Measurements from ENCODE around the gene ANXA9. TPM values are rescaled to one million over a fixed set of nuclear protein-coding genes. Genes with fewer than 3 reads are reported as not detected.
A peak's percentile ranks its signal among the peaks of the same experiment; 100 is the strongest.

The ANXA9 gene
- total RNA-seq, 1 donor from 2014 or later: 0.16 TPM

DNA sequence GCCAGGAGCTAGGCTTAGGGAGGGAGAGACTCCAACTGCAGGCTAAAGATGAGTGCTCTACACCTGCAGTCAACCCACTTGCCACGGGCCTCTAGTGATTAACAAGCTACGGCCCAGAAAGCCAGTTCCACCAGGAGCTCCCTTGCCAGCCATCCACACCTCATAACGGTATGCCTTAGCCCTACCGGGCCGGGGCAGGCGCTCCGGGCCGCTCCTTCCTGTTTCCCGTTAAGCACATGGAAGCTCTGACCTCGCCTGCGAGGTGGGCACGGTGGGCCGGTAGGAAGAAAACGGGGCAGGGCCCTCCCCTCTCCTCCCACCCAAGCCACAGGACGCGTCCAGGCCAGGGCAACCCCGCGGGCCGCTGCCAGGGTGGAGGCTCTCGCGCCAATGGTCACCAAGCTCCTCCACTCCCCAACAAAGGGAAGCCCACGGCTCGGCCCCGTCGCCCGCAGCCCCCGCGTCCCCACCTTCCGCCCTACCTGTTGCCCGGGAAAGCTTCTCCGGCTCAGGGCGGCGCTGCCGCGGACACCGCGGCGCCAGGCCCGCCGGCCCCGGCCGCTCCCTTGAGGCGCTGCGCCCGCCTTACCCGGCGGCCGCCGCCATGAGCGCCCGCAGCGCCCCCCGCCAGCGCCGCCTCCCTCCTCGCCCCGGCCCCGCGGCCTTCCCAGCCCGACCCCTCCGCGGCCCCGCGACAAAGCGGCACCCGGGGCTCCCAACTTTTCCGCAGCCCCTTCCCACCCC is 8.1 kb upstream of the ANXA9 start:
- intact Hi-C loops (cut with DNase I): loop anchor here (2.0 to 5.0 kb wide), 2 partner anchors 47 to 97 kb away; partner anchors contain the start of genes ARNT and SETDB1
- peak; percentile 80 for DNase-seq (ENCODE audit: low spot score)

DNA sequence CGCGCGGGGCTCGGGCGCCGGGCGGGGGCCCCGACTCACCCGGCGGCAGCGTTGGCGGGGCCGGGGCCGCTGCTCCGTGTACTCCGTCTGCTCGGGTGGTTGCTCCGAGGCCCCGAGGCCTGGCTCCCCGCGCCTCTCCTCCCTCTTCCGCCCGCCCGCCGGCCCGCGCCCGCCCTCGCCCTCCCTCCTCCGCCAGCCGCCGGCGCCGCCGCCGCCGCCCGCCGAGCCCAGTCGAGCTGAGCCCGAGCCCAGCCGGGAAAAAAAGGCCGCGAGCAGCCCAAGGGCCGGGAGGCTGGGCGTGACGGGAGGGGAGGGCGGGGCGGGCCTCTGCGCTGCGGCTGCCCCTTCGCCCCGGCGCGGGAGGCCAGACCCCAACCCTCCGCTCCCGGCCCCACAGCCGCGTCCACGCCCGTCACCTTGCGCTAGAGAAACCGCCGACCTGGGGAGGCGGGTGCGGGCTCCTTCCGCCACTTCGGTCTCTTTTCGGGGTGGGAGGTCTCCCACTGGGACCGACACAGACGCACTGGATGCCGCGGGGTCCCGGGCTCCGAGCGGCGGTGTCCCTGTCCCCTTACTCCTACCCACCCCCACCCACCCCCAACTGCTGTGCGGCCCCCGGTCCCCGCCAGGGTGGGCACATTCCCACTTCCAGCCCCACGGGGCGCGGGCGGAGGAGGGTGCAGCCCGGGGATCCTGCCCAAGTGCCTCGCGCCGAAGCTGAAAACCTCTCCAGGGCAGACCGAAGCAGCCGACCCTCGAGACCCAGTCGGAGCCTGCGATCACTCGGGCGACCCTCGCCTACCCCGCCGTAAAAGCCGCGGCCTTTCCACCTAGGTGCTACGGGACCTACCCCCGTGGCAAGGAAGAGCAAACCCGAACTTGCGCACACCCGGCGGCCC is 7.3 kb upstream of the ANXA9 start, which contains the start of gene CERS2:
Gene CERS2, minus strand, starts transcription at position 256 of the 899 bp plus-strand sequence. CDS start 5,745 bp downstream, outside the sequence.
- peak; percentile 92 for DNase-seq (ENCODE audit: low spot score)
- intact Hi-C loops (cut with DNase I): loop anchor here (5.0 kb wide), 1 partner anchor 98 kb away; the partner anchor contains the start of gene ARNT

DNA sequence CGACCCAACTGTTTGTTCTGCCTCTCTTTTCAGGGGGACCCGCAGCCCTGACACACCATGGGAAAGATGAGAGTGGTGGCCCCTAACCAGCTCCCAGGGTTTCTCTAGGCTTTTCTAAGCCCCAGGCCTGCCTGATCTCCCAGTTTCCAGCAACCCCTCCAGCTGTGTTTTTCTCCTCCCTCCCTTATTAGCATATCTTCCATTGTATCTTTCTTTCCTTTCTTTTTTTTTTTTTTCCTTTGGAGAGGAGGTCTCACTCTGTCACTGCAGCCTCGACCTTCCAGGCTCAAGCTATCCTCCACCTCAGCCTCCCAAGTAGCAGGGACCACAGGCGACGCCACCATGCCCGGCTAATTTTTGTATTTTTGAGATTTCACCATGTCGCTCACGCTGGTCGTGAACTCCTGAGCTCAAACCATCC is 5.7 kb upstream of the ANXA9 start:
- DNase-seq (ENCODE audit: low spot score): no peak
- intact Hi-C loops (cut with DNase I): no loop called here

DNA sequence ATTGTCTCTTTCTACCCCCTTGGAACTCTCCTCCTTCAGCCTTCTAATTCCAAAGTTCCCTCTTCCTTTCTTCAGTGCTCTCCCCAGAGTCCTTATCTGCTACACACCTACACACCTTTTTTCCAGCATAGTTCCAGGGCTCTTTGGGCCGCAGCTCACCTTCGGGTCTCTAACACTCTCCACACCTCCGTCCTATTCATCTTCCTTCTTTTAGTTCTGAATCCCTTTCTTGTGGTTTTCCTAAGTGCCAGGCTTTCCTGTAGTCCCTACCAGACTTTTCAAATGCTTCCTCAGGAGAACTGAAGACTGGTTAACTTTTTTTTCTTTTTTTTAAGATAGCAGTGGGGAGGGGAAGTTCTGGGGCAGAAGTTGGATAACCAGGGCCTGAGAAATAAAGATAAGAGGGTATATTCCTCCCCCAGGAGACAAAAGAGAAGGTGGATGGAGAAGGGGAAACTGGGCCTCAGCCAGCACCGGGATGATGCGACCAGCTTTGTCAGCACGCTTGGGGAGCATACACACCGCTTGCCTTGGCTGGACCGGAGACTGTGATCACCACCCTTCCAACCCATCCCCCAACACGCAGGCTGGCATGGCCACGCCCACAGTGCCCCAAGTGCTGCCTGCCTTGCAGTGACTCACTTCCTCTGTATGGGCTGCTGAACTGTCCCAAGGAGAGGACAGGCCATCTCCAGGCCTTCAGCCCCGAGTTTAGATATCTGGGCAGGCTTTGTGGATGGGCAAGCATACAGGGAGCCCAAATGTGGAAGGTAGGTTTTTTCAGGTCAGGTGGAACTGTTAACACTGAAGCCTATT is 5.0 kb upstream of the ANXA9 start:
- peak; percentile 94 for DNase-seq (ENCODE audit: low spot score)
- intact Hi-C loops (cut with DNase I): no loop called here

GRCh38 chr1:150979092-150980056 is 2.7 kb upstream of the ANXA9 start:
- peak; percentile 88 for DNase-seq (ENCODE audit: low spot score)
- intact Hi-C loops (cut with DNase I): loop anchor here (2.0 kb wide), 1 partner anchor 27 kb away; the partner anchor contains the start of gene MINDY1

DNA sequence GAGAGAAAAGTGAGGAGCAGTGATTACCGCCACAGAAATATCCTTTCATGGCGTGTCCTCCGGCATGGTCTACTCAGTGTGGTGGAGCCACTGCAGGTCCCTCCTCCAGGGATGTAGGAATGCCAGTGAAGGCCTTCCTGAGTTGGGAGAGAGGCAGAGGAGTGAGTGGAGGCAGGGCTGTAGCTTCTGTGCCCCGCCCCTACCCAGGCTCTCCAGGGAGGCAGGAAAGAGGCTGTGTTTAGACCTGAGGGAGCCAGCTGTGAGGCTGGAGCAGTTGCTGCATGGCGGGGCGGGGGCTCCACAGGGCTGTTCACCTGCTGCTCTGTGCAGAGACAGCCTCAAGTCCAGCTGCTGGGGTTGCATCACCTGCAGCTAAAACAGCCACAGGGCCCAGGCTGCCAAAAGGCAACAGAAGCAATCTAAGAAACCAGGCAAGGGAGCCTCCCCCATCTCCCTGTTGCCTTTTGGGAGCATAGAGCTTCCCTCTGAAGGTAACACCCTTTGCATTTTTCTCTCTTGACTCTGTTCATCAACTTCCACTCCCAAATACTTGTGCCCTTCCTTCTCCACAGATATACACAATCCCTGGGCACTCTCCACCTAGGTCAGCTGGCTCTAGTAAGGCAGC is 801 bp upstream of the ANXA9 start:
- no peak for DNase-seq (ENCODE audit: low spot score)
- intact Hi-C loops (cut with DNase I): no loop called here

DNA sequence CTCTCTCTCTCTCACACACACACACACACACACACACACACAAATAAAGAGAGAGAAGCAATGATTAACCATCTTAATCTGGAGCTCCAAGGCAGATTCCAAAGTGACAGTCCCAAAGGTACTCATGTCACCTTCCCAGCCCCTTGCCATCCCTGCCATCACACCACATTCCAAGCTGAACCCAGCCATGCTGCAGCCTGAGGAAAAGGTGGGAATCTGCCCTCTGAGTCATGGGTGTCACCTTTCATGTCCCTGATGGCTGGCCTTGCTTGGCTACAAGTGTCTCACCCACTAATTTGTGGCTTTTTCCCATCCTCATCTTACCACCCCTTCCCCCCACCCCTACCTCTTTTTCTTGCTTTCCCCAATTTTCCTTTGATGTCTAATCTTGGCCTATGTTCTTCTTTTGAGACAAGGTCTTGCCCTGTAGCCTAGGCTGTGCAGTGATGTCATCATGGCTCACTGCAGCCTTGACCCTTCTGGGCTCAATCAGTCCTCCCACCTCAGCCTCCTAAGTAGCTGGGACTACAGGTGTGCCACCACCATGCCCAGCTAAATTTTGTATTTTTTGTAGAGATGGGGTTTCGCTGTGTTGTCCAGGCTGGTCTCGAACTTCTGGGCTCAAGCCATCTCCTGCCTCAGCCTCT is 3.2 kb downstream of the ANXA9 start:
- no peak for DNase-seq (ENCODE audit: low spot score)
- intact Hi-C loops (cut with DNase I): no loop called here

- DNase-seq (ENCODE audit: low spot score): no peak
- intact Hi-C loops (cut with DNase I): no loop called here
Measured at GRCh38 chr1:150987924-150988323, 5.8 kb downstream of the ANXA9 start.

DNA sequence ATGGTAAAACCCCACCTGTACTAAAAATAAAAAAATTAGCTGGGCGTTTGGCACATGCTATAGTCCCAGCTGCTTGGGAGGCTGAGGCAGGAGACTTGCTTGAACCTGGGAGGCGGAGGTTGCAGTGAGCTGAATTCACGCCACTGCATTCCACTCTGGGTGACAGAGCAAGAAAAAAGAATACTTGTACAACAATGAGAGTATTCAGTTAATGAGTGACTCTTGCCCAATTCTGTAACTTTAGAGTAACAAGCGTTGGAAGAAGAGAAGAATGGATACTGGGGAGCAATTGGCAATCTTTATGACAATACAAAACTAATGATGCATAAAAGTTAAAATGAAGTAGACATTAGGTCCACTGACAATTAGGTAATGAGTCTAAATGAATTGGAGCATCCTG is 10.5 kb downstream of the ANXA9 start:
- no peak for DNase-seq (ENCODE audit: low spot score)
- intact Hi-C loops (cut with DNase I): loop anchor here (10.0 kb wide), 1 partner anchor 528 kb away; no protein-coding TSS in a partner anchor

DNA sequence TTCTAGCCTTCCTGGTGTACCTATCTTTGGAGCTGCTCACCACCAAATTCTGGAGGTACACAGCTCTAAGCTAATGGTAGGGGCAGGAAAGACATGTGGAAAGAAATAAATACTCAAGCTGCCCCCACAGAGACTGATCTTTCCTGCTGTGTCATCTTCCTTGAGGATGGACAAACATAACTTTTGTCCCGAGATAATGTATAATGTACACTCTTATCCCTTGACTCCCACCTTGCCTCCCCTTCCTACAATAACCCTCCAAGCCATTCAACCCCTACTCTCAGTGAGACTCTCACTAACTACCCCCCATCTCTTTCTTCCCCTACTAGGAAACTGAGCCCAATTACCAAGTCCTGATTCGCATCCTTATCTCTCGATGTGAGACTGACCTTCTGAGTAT is 12.2 kb downstream of the ANXA9 start:
- no peak for DNase-seq (ENCODE audit: low spot score)

GRCh38 chr1:150995460-150995859 is 13.4 kb downstream of the ANXA9 start:
- intact Hi-C loops (cut with DNase I): loop anchor here (10.0 kb wide), 1 partner anchor 531 kb away; no protein-coding TSS in a partner anchor
- DNase-seq (ENCODE audit: low spot score): no peak

More for the DNA sequence above, 12.2 kb downstream of the ANXA9 start:
- intact Hi-C loops (cut with DNase I): loop anchor here (10.0 kb wide), 1 partner anchor 529 kb away; no protein-coding TSS in a partner anchor

DNA sequence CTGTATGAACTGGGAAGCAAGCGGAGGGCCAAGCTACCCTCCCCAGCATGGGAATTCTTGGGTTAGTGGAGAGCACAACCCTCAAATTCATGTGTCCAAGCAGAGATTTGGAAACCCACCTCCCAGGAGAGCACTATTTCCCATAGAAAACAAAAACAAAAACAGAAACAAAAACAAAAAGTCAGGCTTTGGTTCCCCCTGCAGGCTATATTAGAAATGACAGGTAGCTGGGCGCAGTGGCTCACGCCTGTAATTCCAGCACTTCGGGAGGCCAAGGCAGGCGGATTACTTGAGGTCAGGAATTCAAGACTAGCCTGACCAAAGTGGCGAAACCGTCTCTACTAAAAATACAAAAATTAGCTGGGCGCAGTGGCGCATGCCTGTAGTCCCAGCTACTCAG is 13.8 kb downstream of the ANXA9 start:
- DNase-seq (ENCODE audit: low spot score): no peak
- intact Hi-C loops (cut with DNase I): loop anchor here (10.0 kb wide), 1 partner anchor 531 kb away; no protein-coding TSS in a partner anchor

GRCh38 chr1:150997126-150997872 is 15.2 kb downstream of the ANXA9 start:
- DNase-seq (ENCODE audit: low spot score): no peak
- intact Hi-C loops (cut with DNase I): loop anchor here (10.0 kb wide), 1 partner anchor 532 kb away; no protein-coding TSS in a partner anchor

DNA sequence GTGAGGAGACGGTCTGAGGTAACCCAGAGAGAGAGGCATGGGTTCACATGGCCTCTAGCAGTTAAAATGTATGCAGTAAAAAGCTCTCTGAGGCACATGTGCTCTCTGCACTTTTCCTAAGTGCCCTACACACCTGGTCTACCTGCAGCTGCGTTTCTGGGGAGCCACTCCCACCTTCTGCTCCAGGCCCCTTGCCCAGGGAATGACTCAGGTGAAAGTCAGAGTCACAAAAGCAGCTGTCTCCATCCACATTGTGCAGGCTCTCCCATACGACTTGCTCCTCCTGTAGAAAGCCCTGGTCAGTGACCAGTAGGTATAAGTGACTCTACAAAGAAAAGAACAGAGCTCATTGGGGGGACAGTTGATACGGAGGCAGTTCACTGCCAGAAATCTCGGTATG is 15.9 kb downstream of the ANXA9 start:
- intact Hi-C loops (cut with DNase I): loop anchor here (10.0 kb wide), 1 partner anchor 533 kb away; no protein-coding TSS in a partner anchor
- DNase-seq (ENCODE audit: low spot score): no peak

GRCh38 chr1:150999051-150999674 is 17.1 kb downstream of the ANXA9 start:
- no peak for DNase-seq (ENCODE audit: low spot score)
- intact Hi-C loops (cut with DNase I): loop anchor here (10.0 kb wide), 1 partner anchor 534 kb away; no protein-coding TSS in a partner anchor

DNA sequence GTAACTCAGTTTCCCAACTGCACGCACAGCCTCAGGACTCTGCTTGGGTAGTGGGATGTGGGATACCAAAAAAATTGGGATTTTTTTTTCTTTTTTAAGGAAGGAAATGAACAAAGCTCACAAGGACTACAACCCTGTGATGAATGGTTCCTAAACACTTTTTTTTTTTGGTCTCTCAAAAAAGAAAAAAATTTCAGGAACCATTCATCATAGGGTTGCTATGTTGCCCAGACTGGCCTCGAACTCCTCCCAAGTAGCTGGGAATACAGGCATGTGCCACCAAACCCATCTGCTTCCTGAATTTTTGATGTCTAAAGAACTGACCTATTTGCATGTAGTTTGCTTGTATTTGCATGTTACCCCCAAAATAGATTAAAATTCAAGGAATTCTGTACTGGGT is 17.8 kb downstream of the ANXA9 start:
- no peak for DNase-seq (ENCODE audit: low spot score)
- intact Hi-C loops (cut with DNase I): loop anchor here (10.0 kb wide), 1 partner anchor 535 kb away; no protein-coding TSS in a partner anchor

All from cardiac septum (tissue), 1 donor.